ENCODE measurements around the gene IPPK. TPM values are rescaled to one million over a fixed set of nuclear protein-coding genes. Genes with fewer than 3 reads are reported as not detected.

IPPK gene
- total and polyA plus RNA-seq, 2 of the 8 experiments (the other 6 are each of a cell fraction or from before 2014, with no cell fraction given), result 10.5 to 13.6 TPM

GRCh38 chr9:92634712-92635605 lies 35.0 kb downstream of the IPPK start (continued):
- TF ChIP-seq JUND (IDR thresholded peaks at IDR 0.05; ENCODE audit: low read length) (peak; percentile 26; the same call in 1 of the 2 replicates), ATF2 (IDR thresholded peaks at IDR 0.05; ENCODE audit: low read length) (no peak), EZH2 (IDR thresholded peaks at IDR 0.05; ENCODE audit: low read depth, low read length, severe bottlenecking) (no peak), CBX8 (IDR thresholded peaks at IDR 0.05; ENCODE audit: borderline replicate concordance, low read depth, low read length) (no peak), CEBPB (IDR thresholded peaks at IDR 0.05; ENCODE audit: low read depth, low read length) (0 out of 2 replicates have a peak, but pooled peaks have one; percentile 24), ATF3 (IDR thresholded peaks at IDR 0.05; ENCODE audit: insufficient read depth, low read depth, low read length) (no peak), NANOG (IDR thresholded peaks at IDR 0.05; ENCODE audit: insufficient read depth, low read depth, low read length, poor library complexity, severe bottlenecking) (no peak), KDM5A (IDR thresholded peaks at IDR 0.05; ENCODE audit: low read length) (no peak), CHD2 (IDR thresholded peaks at IDR 0.05; ENCODE audit: low read length) (no peak), SAP30 (IDR thresholded peaks at IDR 0.05; ENCODE audit: insufficient read depth, insufficient replicate concordance, low read length) (no peak), EGR1 (IDR thresholded peaks at IDR 0.05; ENCODE audit: borderline replicate concordance, low read depth, low read length) (no peak), HDAC6 (IDR thresholded peaks at IDR 0.05; ENCODE audit: low read depth, low read length) (no peak), YY1 (IDR thresholded peaks at IDR 0.05; ENCODE audit: low read depth, low read length) (0 out of 2 replicates have a peak, but pooled peaks have one; percentile 35), TEAD4 (IDR thresholded peaks at IDR 0.05; ENCODE audit: low read depth, low read length) (peak; percentile 66; the same call in 1 of the 2 replicates), SP4 (IDR thresholded peaks at IDR 0.05; ENCODE audit: low read length) (0 out of 2 replicates have a peak, but pooled peaks have one; percentile 37), CHD1 (IDR thresholded peaks at IDR 0.05; ENCODE audit: low read depth, low read length) (no peak), KDM4A (IDR thresholded peaks at IDR 0.05; ENCODE audit: low read depth, low read length, severe bottlenecking) (no peak), SIN3A (conservative IDR thresholded peaks at IDR 0.05 in 1 of 2, IDR thresholded peaks at IDR 0.05 in 1 of 2; ENCODE audit: low read depth in 1 of 2, low read length in 2 of 2) (peak in 1 of 2 experiments; percentile 69; a peak in 1 of 4 replicates)

Data from H1 (cell line).